Endothelial cell of umbilical vein (primary cell): ENCODE data around the gene PRKCD.

Experiments
- CTCF ChIP-seq, 2 donors: IDR thresholded peaks; 1 replicate in 1 of 2; 2 replicates in 1 of 2; pipeline ENCODE4 v1.5.1; 2011; ENCODE audit warnings: low read length in 2 of 2, mild to moderate bottlenecking in 2 of 2, moderate library complexity in 2 of 2, control low read depth in 1 of 2, inconsistent platforms in 1 of 2, low read depth in 1 of 2; ENCODE audit not compliant: insufficient read depth in 1 of 2; ENCODE audit errors: extremely low read depth in 1 of 2
- MAX ChIP-seq: IDR thresholded peaks from 2 replicates; pipeline ENCODE4 v1.6.1; 2011; ENCODE audit not compliant: insufficient read depth, insufficient read length
- MYC ChIP-seq: IDR thresholded peaks from one replicate; pipeline ENCODE4 v1.6.1; 2011; ENCODE audit warnings: mild to moderate bottlenecking, low read depth, low read length
- POLR2A ChIP-seq: IDR thresholded peaks from 2 replicates; pipeline ENCODE4 v1.6.1; 2012; ENCODE audit warnings: low read depth, mild to moderate bottlenecking, control low read depth, low read length

DNA sequence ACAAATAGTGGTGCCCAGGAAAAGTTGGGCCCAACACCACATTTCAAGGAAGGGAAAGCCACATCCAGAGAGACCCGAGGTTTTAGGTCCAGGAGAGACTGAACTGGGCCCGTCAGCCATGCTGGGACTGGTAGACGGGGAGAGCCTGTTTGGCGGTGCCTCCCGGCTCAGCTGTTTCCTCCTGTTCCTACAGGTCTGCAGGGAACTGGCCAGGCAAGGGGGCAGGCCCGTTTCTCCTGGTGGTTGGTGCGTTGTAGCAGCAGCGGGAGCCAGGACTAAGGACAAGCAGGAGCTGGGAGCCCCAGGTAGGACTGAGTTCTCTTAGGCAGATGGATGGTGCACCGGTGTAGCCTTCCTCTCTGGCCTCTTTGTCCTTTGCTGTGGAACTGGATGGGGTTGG, 3.9 kb downstream of the PRKCD start:
- TF ChIP-seq CTCF (IDR thresholded peaks at IDR 0.05; ENCODE audit: extremely low read depth in 1 of 2, insufficient read depth in 1 of 2, low read depth in 1 of 2, low read length in 2 of 2) (no peak), POLR2A (no peak), MYC (no peak), MAX (no peak)
